GM19463 (cell line): ENCODE measurements around the gene FMN2.

Experiments
- ATAC-seq: cut with Tn5 transposase; IDR thresholded peaks from one replicate; pipeline ENCODE4 v1.9.1; 2021; ENCODE audit warnings: mild to moderate bottlenecking, moderate library complexity; ENCODE audit not compliant: unreplicated experiment

Gene FMN2

DNA sequence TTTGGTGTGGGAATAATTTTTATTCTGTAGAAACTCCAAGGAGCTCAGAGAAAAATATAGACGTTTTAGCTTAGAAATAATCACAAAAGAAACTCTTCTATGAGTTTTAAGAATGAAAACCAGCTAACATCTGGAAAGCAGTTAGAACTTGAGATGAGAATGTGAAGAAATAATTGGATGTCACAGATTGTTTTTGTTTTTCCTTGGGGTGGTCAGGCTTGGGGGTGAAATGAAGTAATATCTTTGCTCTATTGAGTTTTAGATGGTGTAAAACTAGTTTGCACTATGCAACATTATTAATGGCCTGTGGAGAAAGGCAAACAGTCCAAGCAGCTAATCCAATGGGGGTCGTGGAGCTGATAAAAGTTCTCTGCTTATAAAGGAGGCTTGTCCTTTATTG is 101.2 kb downstream of the FMN2 start:
- no peak for ATAC-seq

DNA sequence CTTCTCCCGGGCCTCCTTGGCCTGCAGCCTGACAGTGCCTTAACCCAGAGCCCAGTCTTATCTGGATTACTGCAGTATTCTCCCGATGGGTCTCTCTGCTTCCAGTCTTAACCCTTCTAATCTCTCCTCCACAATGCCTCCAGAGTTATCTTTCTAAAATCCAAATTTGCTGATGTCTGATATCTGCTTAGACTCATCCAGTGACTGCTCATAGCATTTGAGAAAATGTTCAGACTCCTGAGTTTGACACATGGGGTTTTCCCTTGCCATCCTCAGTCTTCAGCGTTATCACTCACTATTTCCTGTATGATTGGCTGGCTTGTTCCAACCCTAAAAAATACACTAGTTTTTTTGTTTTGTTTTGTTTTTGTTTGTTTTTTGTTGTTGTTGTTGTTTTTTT is 102.0 kb downstream of the FMN2 start:
- ATAC-seq: no peak

DNA sequence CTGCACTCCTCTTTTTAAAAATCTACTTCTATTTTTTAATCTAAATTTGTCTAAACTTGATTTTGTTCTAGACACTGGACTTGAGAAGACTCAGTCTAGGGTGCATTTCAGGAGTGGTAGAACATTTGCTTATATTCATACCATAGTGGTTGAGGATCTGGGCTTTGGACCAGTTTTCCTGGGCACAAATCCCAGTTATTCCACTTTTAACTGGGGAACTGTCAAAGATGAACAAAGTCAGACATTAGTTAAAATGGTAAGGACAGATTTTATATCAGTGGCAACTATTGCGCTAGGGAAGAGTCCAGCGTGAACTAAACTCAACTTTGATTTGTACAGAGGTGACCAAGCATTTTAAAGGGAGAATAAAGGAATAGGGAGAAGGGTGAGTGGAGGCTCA is 102.4 kb downstream of the FMN2 start:
- no peak for ATAC-seq

DNA sequence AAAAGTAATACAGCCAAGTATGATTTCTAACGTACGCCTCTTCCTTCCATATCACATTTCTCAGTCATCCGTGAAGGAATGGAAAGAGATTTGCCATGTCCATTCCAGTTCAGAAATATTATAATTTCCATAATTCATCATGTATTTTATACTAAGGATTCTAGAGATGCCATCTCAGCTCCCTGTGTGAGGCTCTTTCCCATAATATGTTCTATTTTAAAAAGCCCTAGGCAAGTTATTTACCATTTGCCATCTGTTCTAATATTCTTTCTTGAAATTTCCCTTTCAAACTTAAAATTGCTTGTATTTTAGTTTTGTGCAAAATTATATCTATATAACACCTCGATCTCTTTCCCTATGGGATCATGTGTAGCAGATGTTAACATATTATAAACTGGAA is 106.7 kb downstream of the FMN2 start:
- no peak for ATAC-seq

DNA sequence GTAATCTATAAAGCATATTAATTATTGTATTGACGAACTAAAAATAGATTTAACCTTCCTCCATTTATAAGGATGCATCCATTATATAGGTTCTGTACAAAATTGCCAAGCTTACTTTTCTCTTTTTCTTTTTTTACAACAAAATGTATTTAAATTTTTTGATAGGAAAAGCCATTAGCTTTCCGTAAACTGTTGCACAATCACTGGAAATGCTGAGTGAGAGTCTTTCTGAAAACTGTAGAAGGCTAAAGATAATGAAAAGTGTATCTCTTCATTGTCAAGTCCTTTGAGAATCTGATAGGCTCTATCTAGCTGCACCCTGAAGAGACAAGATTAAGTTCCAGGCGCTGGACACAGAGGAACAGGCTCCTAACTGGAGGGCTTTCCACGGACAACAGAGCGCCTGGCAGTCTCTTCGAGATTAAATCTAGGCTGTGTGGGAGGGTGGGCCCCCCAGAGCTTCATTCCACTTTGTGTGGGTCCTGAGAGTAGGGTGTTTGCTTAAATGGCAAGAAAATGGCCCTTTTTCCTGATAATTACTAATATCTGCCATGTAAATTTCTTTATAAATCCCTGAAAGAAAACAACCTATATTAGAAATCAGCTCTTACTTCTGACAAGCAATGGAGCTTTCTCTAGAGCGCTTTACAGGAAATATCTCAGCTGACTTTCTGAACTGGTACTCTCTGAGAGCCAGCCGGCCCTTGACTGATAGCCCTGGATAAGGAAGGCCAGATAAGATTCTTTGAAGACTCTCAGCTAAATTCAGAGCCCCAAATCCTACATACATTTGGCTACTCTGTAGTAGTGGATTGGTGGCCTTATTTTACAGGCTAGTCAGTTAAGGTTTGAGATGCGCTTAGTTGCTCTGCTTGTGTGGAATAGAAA is 108.3 kb downstream of the FMN2 start:
- no peak for ATAC-seq

DNA sequence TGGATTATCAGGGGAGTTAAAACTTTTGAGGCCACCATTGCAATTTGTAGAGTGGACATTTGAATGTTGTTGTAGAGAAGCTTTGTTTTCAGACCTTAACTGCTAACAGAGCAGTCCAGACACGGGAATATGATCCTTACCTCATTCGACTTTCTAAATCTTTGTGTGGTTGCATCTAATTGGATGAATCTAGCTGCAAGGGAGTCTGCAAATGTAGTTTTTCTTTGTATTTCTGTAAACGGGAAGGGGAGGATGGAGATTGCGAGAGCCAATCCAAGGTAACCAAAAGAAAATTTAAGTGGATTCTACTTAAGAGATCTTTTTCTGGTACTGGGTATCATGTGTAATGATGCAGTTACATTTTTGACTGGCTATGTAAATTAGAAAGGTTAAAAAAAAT is 110.2 kb downstream of the FMN2 start:
- no peak for ATAC-seq

DNA sequence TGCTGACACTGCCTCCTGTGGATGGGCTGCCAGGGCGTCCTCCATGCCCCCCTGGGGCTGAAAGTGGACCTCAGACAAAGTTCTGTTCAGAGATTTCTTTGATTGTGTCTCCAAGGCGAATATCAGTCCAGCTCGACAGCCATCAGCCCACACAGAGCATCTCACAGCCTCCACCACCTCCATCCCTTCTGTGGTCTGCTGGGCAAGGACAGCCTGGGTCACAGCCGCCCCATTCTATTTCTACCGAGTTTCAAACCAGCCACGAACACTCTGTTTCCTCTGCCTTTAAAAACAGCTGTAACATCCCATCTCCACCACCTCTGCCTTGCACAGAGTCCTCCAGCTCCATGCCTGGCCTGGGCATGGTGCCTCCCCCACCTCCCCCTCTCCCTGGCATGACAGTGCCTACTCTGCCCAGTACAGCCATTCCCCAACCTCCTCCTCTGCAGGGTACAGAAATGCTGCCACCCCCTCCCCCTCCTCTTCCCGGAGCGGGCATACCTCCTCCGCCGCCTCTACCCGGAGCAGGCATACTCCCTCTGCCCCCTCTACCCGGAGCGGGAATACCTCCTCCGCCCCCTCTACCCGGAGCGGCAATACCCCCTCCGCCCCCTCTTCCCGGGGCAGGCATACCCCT is 115.5 kb downstream of the FMN2 start:
- ATAC-seq: no peak

DNA sequence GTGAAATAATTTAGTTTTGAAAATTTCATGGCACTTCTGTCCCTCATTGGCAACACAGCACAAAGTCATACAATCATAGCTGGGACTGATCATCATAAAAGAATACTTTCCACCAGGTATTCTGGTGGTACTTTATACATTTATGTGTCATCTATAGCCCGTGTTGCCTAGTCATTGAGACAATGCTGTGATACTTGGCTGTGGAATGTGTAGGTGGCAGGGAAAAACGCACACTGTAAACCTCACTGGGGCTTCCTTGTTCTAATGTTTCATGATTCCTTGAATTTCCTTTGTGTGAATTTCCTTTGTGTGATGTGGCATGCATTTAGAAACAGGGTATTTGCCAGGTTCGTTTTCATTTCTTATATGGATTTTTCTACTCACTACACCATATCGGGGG is 118.3 kb downstream of the FMN2 start:
- no peak for ATAC-seq

DNA sequence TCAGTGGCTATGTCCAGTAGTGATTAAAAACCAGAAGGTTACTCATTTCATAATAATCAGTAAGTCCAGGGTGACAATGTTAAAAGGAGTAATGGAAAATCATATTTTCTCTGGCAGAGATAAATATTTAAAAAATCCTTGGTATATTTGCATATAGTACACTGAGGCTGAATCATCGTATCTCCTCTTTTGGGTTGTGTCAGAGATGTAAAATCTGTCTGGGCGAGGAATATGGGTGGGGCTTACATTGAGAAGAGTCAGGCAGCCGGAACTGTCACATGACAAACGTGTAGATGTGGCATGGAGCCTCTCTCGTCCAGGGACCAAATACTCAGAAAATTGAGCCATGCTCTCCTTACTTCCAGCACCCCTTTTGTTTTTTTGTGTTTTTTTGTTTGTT is 120.9 kb downstream of the FMN2 start:
- ATAC-seq: no peak

DNA sequence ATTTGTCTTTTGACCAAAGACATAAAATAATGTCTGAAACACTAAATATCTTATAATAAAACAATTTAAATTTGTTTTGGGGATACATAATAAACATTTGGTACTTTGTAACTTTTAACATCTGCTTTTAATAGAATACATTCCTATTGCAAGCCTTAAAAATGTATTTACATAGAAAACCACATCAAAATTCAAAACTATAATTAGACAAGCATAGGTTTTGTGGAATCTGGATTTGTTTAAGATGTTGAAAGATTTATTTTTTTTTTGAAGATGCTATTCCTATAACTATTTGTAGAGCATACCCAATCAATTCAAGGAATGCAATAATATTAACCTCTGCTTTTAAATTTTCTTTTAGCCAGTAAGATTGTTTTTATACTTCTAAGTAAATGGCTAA is 125.7 kb downstream of the FMN2 start:
- ATAC-seq: no peak

DNA sequence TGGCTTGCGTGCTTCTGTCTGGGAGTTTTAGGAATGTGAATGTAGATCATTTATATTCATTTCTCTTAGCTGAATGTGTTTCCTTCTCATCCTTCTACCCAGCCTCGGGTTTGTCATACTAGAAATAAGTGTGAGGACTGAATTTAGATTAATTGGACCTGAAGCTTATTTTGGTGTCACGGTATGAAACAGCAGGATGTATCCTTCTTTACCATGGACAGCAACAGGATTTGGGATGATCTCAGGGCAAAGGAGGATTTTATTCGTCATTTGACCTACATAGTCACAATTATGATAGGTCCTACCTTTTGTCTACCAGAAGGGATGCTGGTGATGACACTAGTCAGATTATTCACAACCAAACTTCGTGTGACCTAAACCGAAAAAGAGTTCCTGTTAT is 127.4 kb downstream of the FMN2 start:
- no peak for ATAC-seq

DNA sequence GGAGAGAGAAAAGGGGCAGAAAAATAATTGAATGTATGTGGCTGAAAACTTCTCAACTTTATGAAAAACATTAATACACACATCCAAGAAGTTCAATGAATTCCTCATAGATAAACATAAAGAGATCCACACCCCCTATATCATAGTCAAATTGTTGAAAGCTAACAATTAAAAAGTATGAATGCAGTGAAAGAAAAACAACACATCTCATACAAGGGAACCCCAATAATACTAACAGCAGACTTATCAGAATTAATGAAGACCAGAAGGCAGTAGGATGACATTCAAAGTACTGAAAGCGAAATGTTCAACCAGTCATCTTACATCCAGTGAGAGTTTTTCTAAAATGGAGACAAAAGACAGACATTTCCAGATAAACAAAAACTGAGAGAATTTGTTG is 134.4 kb downstream of the FMN2 start:
- no peak for ATAC-seq

DNA sequence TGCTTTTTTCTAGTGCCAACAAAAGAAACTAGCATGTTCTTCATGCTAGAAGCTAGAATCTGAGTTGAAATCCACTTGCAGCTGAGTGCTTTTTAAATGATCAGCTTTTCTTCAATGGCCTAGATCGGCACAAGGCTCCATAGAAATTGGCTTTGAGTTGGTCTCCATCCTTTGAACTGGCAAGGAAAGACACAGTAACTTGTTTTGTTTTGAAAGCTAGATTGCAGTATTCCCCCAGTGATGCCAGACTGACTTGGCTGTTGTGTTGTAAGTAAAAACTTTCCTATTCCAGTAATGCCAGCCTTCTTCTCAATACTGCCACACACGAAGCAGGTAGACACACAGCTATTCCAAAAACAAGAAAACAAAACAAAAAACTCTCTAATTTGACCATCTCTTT is 139.1 kb downstream of the FMN2 start:
- no peak for ATAC-seq

DNA sequence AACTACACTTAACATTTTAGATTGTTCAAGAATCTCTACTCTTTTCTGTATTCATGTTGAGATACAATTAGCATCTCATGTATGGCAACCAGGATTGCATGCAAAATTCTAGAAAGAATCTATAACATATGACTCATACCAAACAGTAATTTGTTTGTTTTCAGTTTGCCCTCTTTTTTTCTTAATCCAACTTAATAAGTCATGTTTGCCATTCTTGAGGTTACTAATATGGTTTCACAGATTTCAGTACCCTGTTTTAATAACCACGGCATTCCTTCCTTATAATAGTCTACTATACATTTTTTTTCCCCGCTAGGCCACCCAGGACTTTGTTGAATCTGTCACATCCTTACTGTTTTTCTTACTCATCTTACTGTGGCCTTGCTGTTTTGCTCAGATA is 140.8 kb downstream of the FMN2 start:
- no peak for ATAC-seq

DNA sequence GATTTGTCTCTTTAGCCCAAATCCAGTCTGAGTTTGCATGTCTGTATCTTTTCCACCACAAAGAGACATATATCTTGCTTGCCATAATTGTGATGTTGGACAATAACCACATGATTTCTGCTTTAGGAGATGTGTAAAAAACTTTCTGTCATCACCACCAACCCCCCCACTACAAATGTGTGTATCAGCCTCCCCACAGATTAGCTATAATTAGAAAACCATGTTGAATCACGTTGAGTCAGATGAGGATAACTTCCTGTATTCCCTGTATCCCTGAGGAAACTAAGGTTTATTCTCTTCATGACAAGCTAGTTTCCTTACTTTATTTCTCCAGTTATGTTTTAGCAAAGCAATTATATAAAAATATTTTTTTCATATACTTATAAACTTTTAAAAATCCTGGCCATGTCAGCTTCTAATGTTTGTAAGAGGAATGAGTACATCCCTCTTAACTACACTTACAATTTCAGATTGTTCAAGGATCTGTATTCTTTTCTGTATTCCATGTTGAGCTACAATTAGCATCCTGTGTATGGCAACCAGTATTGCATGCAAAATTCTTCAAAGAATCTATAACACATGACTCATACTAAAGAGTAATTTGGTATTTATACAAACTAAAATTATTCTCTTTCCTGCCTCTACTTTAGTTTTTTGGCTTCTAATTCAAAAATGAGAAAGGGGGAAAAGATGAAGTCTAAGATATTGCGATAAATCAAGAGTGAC is 143.0 kb downstream of the FMN2 start:
- ATAC-seq: no peak

DNA sequence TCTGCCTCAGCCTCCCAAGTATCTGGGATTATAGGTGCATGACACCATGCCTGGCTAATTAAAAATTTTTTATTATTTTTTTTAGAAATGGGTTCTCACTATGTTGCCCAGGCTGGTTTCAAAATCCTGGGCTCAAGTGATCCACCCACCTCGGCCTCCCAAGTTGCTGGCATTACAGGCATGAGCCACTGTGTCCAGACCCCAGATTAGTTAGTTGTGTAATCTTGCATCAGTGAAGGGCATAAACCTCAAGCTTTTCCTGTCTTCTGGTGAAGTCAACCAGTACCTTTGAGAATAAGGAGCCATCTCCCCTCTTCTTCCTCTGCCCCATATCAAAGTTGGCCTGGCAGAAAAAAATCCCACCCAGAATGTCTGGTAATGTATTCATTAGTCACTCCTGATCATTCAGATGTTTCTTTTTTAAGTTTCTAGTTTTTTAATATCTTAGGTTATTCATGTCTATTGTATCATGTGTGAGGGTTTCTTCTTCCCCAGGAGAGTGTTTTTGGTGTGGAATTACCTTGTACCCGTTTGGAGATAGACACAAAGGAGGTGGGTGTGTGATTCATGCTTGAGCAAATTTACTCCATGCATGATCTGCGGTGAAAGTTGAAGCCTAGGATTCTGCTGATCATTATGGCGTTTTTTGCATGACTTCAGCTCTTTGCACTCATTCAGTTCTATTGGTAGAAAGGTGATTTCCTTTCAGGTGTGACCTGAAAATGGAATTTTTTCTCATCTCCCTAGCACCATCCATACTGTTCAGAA is 144.0 kb downstream of the FMN2 start:
- no peak for ATAC-seq

DNA sequence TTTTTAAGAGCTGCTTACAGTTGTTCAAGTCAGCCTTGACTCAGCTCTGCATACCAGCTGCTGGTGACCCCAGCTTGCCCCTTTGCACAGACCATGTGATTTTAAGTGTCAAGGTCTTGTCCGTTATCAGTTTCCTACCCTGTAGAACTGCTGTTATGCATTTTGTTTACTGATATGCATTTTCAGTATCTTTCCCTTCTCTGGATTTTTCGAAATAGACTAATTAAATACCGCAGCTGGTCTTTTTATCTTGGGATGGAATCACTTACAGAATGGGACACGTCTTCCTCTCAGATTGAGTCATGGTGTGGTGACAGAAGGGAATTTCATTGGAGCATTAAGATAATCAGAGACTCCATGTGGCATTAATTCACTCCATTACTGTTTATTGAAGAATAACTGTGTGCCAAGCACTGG is 145.6 kb downstream of the FMN2 start:
- no peak for ATAC-seq

DNA sequence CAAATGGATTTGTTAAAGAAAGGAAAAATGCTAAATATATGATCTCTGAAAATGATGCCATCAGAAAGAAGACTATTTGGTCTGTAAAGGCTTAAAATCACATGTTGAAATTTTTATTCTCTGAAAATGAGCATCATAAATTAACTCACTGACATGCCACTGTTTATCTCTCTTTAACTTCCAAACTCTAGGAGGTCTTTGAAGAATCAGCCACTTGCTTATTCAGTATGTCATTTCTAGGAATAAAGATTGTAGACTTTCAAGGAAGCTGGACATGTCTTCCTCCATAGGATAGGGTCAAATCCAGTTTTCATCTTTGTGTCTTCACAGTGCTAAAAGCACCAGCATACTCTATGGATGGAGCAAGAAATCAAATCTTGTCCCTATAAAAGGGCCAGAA is 147.6 kb downstream of the FMN2 start:
- ATAC-seq: no peak

DNA sequence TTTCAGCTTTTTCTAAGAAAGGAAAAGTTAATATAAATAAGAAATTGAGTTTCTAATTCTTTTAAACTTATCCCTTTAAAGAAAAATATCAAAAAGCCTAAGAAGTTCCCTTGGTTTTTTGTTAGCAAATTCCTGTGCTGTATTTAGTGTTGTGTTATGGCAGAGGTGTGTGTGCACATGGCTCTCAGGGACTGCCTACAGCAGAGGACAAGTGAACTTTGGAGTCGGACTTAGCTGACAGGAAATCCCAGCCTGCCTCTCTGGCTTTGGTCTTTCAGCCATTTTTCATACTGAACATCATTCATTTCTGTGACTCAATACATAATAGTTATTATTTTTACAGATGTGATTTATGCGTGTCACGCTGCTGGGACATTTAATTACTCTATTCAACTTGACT is 149.6 kb downstream of the FMN2 start:
- no peak for ATAC-seq

DNA sequence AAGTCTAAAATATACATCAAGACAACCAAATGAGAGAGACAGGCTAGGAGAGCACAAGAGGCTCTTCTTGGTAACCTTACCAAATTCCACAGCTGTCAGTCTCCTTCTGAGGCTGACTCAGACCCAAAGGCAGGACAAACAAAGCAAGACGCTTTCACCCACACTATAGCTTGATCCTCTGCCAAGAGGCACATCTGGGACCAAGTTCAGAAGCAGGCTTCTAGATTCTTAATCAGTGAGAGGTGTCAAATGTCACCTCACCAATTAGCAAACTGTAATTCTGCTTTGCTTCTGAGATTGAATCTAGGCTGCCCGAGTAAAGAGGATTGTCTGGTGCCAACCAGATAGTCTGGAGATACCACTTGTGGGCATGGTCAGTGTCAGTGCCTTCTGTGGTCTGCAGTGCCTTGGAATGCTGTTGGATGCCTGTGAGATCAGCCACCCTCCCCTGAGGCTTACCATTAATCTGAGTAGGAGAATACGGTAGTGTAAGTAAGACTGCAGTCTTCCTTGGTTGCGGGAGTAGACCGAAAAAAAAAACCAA is 151.0 kb downstream of the FMN2 start:
- no peak for ATAC-seq
